Astrocyte (in vitro differentiated cells and primary cell): ENCODE data around the gene GTF2IRD1. TPM values are rescaled to one million over a fixed set of nuclear protein-coding genes. Genes with fewer than 3 reads are reported as not detected.

Experiments used
- DNase-seq: peaks from one replicate; pipeline ENCODE4 v3.0.0-alpha.2; 2010; ENCODE audit warnings: low read depth
- FAIRE-seq: peaks from 2 replicates; lab custom pipeline; 2011; peaks lifted over from hg19 to GRCh38; lab: Jason Lieb, UNC
- H2AFZ ChIP-seq: 2 replicates; pipeline ENCODE4 v1.6.0; 2012; ENCODE audit warnings: low read depth, low read length, inconsistent platforms
- H3K27ac ChIP-seq: 2 replicates; pipeline ENCODE4 v1.5.1; 2011; ENCODE audit warnings: low read depth, low read length, inconsistent platforms
- H3K27me3 ChIP-seq: 2 replicates; pipeline ENCODE4 v1.6.0; 2011; ENCODE audit warnings: low read length, inconsistent platforms; ENCODE audit not compliant: insufficient read depth
- H3K36me3 ChIP-seq: 2 replicates; pipeline ENCODE4 v1.5.1; 2011; ENCODE audit warnings: low read length, inconsistent platforms; ENCODE audit not compliant: insufficient read depth
- H3K4me1 ChIP-seq: 2 replicates; pipeline ENCODE4 v1.5.1; 2011; ENCODE audit warnings: low read length, inconsistent platforms; ENCODE audit not compliant: insufficient read depth
- H3K4me2 ChIP-seq: 2 replicates; pipeline ENCODE4 v1.6.0; 2012; ENCODE audit warnings: low read length, inconsistent platforms
- H3K4me3 ChIP-seq: 2 replicates; pipeline ENCODE4 v1.5.1; 2011; ENCODE audit warnings: low read depth, mild to moderate bottlenecking, low read length, inconsistent platforms; ENCODE audit not compliant: insufficient read depth
- H3K79me2 ChIP-seq: 2 replicates; pipeline ENCODE4 v1.6.0; 2012; ENCODE audit warnings: mild to moderate bottlenecking, low read length, inconsistent platforms; ENCODE audit not compliant: insufficient read depth
- H3K9ac ChIP-seq: 2 replicates; pipeline ENCODE4 v1.6.0; 2012; ENCODE audit warnings: mild to moderate bottlenecking, low read length, inconsistent platforms
- H3K9me3 ChIP-seq: 2 replicates; pipeline ENCODE4 v1.5.1; 2012; ENCODE audit warnings: low read depth, mild to moderate bottlenecking, low read length, inconsistent platforms; ENCODE audit not compliant: insufficient read depth
- H4K20me1 ChIP-seq: 2 replicates; pipeline ENCODE4 v1.6.0; 2012; ENCODE audit warnings: low read length, inconsistent platforms; ENCODE audit not compliant: insufficient read depth
- H3K27ac Mint-ChIP-seq: one replicate; pipeline ENCODE4 v1.8.0; 2021; ENCODE audit warnings: mild to moderate bottlenecking, mixed read lengths; ENCODE audit not compliant: unreplicated experiment
- H3K27me3 Mint-ChIP-seq: one replicate; pipeline ENCODE4 v1.8.0; 2021; ENCODE audit warnings: low read depth, mixed read lengths; ENCODE audit not compliant: unreplicated experiment
- H3K36me3 Mint-ChIP-seq: one replicate; pipeline ENCODE4 v1.8.0; 2021; ENCODE audit warnings: low read depth, mixed read lengths; ENCODE audit not compliant: unreplicated experiment
- H3K4me1 Mint-ChIP-seq: one replicate; pipeline ENCODE4 v1.8.0; 2021; ENCODE audit warnings: low read depth, mixed read lengths; ENCODE audit not compliant: unreplicated experiment
- H3K4me3 Mint-ChIP-seq: one replicate; pipeline ENCODE4 v1.8.0; 2021; ENCODE audit warnings: mild to moderate bottlenecking, moderate library complexity, mixed read lengths; ENCODE audit not compliant: unreplicated experiment
- H3K9me3 Mint-ChIP-seq: one replicate; pipeline ENCODE4 v1.8.0; 2021; ENCODE audit warnings: mild to moderate bottlenecking, mixed read lengths; ENCODE audit not compliant: unreplicated experiment
- EZH2 ChIP-seq: IDR thresholded peaks from 2 replicates; pipeline ENCODE4 v1.6.1; 2012; ENCODE audit warnings: mild to moderate bottlenecking, low read length, inconsistent platforms; ENCODE audit not compliant: insufficient read depth
- total RNA-seq: library from RNA; stranded (reverse); gene quantifications from 2 replicates; pipeline ENCODE4 v1.2.1, GENCODE V29; 2021
- TF ChIP-seq, protein P1 (sequence below): IDR thresholded peaks from 2 replicates; pipeline ENCODE4 v1.5.1; 2011; ENCODE audit warnings: low read depth, mild to moderate bottlenecking, inconsistent platforms, low read length, moderate library complexity; ENCODE audit not compliant: insufficient read depth

Gene GTF2IRD1
- total RNA-seq, 1 donor from 2014 or later, result 19.3 TPM

GRCh38 chr7:74493295-74493694 lies 39.6 kb downstream of the GTF2IRD1 start:
- Mint-ChIP-seq H3K4me3 (no peak overlapping the region), H3K4me1 (no peaks in the 10 kb centered on the region), H3K36me3 (peaks cover 25% of the 10 kb centered on the region), H3K27ac (no peak overlapping the region), H3K9me3 (peaks cover 6% of the 10 kb centered on the region), H3K27me3 (no peaks in the 10 kb centered on the region)
- H3K4me2 ChIP-seq, result no peak overlapping the region
- peaks cover 41% of the 10 kb centered on the region for H4K20me1 ChIP-seq
- H3K36me3 ChIP-seq, result no peaks in the 10 kb centered on the region
- H3K27me3 ChIP-seq, result no peaks in the 10 kb centered on the region
- FAIRE-seq, result no peak
- no peak overlapping the region for H3K4me3 ChIP-seq
- TF ChIP-seq, protein P1, sequence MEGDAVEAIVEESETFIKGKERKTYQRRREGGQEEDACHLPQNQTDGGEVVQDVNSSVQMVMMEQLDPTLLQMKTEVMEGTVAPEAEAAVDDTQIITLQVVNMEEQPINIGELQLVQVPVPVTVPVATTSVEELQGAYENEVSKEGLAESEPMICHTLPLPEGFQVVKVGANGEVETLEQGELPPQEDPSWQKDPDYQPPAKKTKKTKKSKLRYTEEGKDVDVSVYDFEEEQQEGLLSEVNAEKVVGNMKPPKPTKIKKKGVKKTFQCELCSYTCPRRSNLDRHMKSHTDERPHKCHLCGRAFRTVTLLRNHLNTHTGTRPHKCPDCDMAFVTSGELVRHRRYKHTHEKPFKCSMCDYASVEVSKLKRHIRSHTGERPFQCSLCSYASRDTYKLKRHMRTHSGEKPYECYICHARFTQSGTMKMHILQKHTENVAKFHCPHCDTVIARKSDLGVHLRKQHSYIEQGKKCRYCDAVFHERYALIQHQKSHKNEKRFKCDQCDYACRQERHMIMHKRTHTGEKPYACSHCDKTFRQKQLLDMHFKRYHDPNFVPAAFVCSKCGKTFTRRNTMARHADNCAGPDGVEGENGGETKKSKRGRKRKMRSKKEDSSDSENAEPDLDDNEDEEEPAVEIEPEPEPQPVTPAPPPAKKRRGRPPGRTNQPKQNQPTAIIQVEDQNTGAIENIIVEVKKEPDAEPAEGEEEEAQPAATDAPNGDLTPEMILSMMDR, result no peak
- TF ChIP-seq EZH2, result no peak
- H2AFZ ChIP-seq, result no peak overlapping the region
- H3K27ac ChIP-seq, result no peak overlapping the region
- no peak overlapping the region for H3K9ac ChIP-seq
- H3K4me1 ChIP-seq, result no peaks in the 10 kb centered on the region
- H3K79me2 ChIP-seq, result peaks cover 59% of the 10 kb centered on the region
- no peak for DNase-seq
- no peaks in the 10 kb centered on the region for H3K9me3 ChIP-seq

- Histone ChIP-seq H3K27me3 (no peaks in the 10 kb centered on the region), H3K4me2 (no peak overlapping the region), H3K79me2 (peaks cover 60% of the 10 kb centered on the region), H3K9me3 (no peaks in the 10 kb centered on the region), H3K36me3 (no peaks in the 10 kb centered on the region), H3K4me3 (no peak overlapping the region), H4K20me1 (peaks cover 43% of the 10 kb centered on the region), H3K9ac (no peak overlapping the region), H3K27ac (no peak overlapping the region), H3K4me1 (no peaks in the 10 kb centered on the region), H2AFZ (no peak overlapping the region)
- H3K27me3 Mint-ChIP-seq, result no peaks in the 10 kb centered on the region
- H3K27ac Mint-ChIP-seq, result no peak overlapping the region
- TF ChIP-seq, protein P1, result no peak
- no peak for TF ChIP-seq EZH2
- H3K4me1 Mint-ChIP-seq, result no peaks in the 10 kb centered on the region
- DNase-seq (no peak), FAIRE-seq (no peak)
- H3K9me3 Mint-ChIP-seq, result peaks cover 6% of the 10 kb centered on the region
- H3K4me3 Mint-ChIP-seq, result no peak overlapping the region
- peaks cover 25% of the 10 kb centered on the region for H3K36me3 Mint-ChIP-seq
Measured at GRCh38 chr7:74494076-74494548, 40.4 kb downstream of the GTF2IRD1 start.

DNA sequence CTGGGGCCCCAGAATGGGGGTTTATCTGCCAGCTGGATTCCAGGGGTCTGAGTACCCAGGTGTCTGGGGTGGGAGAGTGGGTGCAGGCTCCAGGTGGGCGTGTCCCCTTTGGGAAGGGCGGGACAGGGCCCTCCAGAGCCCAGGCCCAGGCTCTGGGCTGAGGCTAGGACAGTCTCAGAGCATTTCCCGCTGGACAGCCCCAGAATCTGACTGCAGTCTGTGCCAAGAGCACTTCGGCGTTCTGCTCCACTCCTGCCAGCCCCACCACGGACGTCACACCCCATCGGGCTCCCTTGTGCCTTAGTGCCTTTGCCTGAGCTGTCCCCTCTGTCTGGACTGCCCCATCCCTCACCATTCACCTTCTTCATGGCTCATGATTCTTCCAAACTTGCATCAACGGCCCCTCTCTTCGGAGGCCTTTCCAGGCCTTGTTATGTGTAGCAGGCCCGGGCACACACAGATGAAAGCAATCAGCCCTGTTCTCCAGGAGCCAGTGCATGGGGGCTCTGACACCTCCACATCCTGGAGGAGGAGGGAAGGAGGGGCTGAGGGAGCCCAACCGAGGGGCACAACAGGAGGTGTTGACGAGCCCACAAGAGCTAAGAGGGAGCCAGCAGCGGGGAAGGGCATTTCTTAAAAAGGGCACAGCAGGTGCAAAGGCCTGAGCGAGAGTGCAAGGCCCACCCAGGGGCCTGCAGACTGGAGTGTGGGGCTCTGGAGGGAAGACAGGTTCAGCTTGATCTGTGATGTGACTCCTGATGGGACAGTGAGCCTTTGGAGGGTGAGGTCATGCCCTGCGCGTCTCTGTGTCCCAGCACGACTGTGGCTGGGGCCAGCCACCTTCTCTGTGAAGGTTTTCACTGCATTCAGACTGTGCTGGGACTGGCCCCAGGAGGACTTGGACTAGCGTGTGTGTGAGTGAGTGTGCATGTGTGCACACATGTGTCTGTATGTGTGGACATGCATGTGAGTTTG lies 41.7 kb downstream of the GTF2IRD1 start:
- Histone ChIP-seq H3K4me3 (no peak overlapping the region), H4K20me1 (peaks cover 49% of the 10 kb centered on the region), H3K27ac (no peak overlapping the region), H3K9ac (no peak overlapping the region), H3K4me1 (no peaks in the 10 kb centered on the region), H3K9me3 (no peaks in the 10 kb centered on the region), H3K79me2 (peaks cover 58% of the 10 kb centered on the region), H3K36me3 (no peaks in the 10 kb centered on the region), H3K4me2 (no peak overlapping the region), H3K27me3 (no peaks in the 10 kb centered on the region), H2AFZ (no peak overlapping the region)
- Mint-ChIP-seq H3K36me3 (peaks cover 23% of the 10 kb centered on the region), H3K27ac (no peak overlapping the region), H3K27me3 (no peaks in the 10 kb centered on the region), H3K4me1 (no peaks in the 10 kb centered on the region), H3K9me3 (peaks cover 6% of the 10 kb centered on the region), H3K4me3 (no peak overlapping the region)
- DNase-seq (no peak), FAIRE-seq (no peak)
- TF ChIP-seq, protein P1, result no peak
- TF ChIP-seq EZH2, result no peak
